Measurements from ENCODE around the gene RALGDS. TPM values are rescaled to one million over a fixed set of nuclear protein-coding genes. Genes with fewer than 3 reads are reported as not detected.
A peak's percentile ranks its signal among the peaks of the same experiment; 100 is the strongest.

RALGDS gene
- total RNA-seq, 2 donors from 2014 or later: 26.7 to 30.1 TPM

DNA sequence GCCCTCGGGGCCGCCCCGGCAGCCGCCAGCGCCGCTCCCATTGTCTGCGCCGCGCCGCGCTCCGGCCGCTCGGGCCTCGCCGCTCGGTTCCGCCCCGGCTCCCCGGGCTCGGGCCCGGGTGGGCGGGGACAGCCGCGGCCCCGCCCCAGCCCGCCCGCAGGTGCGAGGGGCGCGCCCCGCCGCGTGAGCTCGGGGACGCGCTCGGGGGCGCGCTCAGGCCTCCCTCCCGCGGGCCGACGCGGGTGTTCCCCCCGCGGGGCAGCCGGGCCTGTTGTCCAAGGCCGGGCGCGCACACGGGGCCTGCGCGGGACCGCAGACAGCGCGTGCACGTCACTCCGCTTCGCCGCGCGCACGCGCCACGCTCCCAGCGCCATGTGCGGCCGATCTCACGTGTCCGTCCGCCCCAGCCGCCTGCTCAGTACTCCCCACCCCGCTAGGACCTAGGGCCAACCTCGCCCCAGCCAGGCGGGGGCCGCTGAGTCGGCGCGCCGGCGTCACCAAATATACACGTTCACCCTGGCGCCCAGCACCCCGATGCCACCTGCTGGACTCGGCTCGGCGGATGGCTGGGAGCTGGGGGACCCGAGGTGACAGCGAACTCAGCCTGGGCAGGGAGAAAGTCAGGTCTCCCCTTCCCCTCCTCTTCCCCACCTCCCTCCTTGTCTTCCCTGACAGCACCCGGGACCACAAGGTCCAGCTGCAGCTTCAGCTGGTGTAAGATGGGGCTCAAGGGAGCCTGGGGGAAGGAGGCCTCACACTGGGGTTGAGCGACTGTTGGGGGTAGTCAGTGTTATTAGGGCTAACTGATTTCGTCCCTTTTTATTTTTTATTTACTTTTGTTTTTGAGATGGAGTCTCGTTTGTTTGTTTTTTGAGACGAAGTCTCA is 28.3 kb upstream of the RALGDS start:
- Histone ChIP-seq H3K4me3 (peak overlapping the region; percentile 32 to 69), H3K27ac (peak overlapping the region; percentile 84 to 93), H3K27me3 (no peaks in the 10 kb centered on the region), H3K9me3 (no peaks in the 10 kb centered on the region), H3K4me1 (peaks cover 0 to 36% of the 10 kb centered on the region in 2 donors), H3K36me3 (no peaks in the 10 kb centered on the region)
- TF ChIP-seq, protein P1, sequence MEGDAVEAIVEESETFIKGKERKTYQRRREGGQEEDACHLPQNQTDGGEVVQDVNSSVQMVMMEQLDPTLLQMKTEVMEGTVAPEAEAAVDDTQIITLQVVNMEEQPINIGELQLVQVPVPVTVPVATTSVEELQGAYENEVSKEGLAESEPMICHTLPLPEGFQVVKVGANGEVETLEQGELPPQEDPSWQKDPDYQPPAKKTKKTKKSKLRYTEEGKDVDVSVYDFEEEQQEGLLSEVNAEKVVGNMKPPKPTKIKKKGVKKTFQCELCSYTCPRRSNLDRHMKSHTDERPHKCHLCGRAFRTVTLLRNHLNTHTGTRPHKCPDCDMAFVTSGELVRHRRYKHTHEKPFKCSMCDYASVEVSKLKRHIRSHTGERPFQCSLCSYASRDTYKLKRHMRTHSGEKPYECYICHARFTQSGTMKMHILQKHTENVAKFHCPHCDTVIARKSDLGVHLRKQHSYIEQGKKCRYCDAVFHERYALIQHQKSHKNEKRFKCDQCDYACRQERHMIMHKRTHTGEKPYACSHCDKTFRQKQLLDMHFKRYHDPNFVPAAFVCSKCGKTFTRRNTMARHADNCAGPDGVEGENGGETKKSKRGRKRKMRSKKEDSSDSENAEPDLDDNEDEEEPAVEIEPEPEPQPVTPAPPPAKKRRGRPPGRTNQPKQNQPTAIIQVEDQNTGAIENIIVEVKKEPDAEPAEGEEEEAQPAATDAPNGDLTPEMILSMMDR (IDR thresholded peaks at IDR 0.05): peak in 1 of 2 donors; percentile 47
- peak; percentile 94 for DNase-seq (ENCODE audit: low spot score)

DNA sequence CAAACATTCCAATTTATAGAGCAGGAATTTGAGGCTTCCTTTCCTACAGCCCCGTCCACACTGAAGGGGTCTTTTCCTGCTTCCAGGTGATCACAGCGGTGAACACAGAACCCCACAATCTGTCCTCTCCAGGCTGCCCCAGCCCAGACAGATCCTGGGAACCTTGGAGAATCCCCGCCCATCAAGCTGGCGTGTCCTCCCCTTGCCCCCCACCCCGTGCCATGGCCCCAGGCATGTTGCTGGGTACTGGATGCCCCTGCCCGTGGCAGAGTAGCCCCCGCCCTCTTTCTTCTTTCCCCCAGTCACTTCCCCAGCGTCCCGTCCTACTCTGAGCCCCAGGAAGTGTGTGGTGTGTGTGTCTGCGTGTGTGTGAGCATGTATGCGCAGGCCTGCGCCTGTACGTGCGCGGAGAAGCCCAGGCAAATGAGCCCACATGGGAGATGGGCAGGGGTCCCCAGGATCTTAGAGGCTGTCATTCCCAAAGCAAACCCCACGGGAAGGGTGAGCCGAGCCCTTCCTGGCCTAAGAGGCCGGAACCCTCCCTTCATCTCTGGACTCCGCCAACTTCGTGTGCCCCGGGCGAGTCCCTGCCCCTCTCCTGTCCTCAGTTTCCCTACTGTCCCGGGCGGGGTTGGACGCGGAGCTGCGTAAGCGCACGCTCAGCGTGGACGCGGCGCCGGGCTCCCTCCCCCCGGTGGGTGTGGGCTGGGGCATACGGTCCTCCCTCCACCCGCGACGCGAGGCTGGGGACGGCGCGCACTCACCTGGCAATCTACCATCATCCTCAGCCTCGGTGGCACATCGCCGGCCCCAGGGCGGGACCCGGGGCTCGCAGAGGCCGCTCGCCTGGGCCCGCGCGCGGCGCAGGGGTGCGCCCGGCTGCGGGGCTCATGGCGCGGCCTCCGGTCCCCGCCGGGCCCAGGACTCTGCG is 27.4 kb upstream of the RALGDS start:
- Histone ChIP-seq H3K4me1 (peaks cover 0 to 44% of the 10 kb centered on the region in 2 donors), H3K27ac (peak overlapping the region; percentile 89 to 93), H3K9me3 (no peaks in the 10 kb centered on the region), H3K36me3 (no peaks in the 10 kb centered on the region), H3K27me3 (no peaks in the 10 kb centered on the region), H3K4me3 (peak overlapping the region; percentile 65 to 69)
- DNase-seq (ENCODE audit: low spot score): no peak
- TF ChIP-seq, protein P1 (IDR thresholded peaks at IDR 0.05): no peak

DNA sequence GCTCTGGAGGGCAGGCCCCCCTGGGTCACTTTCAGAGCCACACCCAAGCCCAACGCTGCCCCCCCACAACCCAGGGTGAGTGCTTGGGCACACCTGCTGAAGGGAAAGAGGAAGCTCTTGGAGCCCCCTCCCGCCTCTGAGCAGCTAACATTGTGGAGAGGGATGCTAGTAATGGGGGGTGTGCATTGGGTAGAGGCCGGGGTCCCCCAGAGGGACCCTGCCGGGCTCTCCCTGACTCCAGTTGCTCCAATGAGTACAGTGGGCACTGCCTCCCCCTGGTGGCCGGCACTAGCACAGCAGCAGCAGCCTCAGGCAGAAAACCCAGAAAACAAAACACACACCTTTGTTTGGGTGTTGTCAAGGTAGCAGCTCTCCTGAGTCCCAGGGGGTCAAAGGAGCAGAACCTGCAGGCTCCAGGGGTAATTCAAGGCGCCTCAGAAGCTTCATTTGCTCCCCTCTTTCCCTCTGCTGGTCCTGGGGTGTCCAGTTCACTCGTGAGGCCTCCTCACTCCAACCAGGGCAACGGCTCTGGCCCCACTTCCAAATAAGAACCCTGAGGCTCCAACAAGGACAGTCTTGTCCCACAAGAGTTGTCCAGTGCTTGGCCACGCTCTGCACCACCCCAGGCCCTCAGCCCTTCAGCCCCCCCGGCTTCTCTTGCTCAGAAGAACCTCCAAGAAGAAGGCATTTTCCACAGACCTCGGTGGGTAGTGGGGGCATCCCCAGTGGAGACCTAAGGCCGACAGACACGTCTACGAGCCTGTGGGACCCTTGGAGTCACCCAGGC is 26.6 kb upstream of the RALGDS start:
- H3K27me3 ChIP-seq: no peaks in the 10 kb centered on the region
- TF ChIP-seq, protein P1 (IDR thresholded peaks at IDR 0.05): peak; percentile 95 to 100
- H3K36me3 ChIP-seq: no peaks in the 10 kb centered on the region
- H3K4me3 ChIP-seq: peak overlapping the region; percentile 65 to 69
- peak overlapping the region; percentile 89 to 93 for H3K27ac ChIP-seq
- peak; percentile 86 for DNase-seq (ENCODE audit: low spot score)
- peaks cover 0 to 53% of the 10 kb centered on the region in 2 donors for H3K4me1 ChIP-seq
- H3K9me3 ChIP-seq: no peaks in the 10 kb centered on the region

- no peaks in the 10 kb centered on the region for H3K36me3 ChIP-seq
- no peaks in the 10 kb centered on the region for H3K27me3 ChIP-seq
- no peaks in the 10 kb centered on the region for H3K9me3 ChIP-seq
- DNase-seq (ENCODE audit: low spot score): no peak
- no peak overlapping the region for H3K4me3 ChIP-seq
- H3K4me1 ChIP-seq: peaks cover 0 to 60% of the 10 kb centered on the region in 2 donors
- H3K27ac ChIP-seq: peak overlapping the region in 1 of 2 donors; percentile 89
- TF ChIP-seq, protein P1 (IDR thresholded peaks at IDR 0.05): no peak
Measured at GRCh38 chr9:133146746-133147411, 25.8 kb upstream of the RALGDS start.
